Stimulated activated CD4-positive, alpha-beta T cell treated with anti-CD3 and anti-CD28 coated beads, TNF-alpha, amount 100 ng/mL, for 48 hours (primary cell): ENCODE data around the gene PRUNE1.
A peak's percentile ranks its signal among the peaks of the same experiment; 100 is the strongest.

Experiments
- DNase-seq, 3 donors: peaks; one replicate each; pipeline ENCODE4 v3.0.0-alpha.2; 2020; ENCODE audit warnings: low read depth in 3 of 3

PRUNE1 gene, protein sequence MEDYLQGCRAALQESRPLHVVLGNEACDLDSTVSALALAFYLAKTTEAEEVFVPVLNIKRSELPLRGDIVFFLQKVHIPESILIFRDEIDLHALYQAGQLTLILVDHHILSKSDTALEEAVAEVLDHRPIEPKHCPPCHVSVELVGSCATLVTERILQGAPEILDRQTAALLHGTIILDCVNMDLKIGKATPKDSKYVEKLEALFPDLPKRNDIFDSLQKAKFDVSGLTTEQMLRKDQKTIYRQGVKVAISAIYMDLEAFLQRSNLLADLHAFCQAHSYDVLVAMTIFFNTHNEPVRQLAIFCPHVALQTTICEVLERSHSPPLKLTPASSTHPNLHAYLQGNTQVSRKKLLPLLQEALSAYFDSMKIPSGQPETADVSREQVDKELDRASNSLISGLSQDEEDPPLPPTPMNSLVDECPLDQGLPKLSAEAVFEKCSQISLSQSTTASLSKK

DNA sequence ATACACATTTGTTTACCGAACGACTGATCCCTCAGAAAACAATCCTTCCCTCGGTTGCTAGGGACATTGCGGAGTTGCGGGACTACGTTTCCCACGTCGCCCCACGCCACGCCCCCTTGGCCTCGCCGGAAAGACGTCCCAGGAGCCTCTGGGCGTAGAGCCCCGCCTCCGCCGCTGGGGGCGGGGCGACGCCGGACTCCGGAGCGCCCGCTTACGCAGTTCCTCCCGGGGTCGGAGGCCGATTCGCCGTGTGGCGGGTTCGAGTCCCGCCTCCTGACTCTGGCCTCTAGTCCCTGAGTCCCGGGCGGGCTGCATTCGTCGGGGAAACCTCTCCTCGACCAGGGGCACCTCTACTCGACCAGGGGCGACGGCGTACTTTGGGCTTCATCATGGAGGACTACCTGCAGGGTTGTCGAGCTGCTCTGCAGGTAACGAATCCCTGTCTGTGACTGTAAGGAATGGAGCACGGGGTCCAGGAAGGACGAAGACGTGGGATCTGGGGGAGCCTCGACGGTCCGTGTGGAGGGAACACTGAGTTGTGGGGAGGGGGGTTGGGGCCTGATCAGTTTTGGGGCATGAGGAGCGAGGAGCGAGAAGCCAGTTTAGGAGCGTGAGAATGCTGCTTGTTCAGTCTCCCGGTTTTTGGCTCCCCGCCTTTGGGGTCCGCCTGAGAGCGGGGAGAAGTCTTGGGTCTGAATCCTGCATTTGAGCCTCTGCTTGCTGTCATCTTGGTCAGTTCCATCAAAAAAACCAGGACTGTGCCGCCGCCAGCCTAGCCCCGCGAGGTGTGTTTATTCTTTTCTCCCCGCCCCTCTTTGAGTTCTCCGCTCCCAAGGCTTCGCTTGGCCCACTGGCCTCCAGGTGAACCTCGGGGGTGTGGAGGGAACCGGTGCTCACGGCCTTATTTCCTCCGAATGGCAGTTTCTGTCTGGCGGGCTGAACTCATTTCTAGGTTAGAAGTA, at the start of gene PRUNE1:
PRUNE1 (plus strand) TSS at position 206 of the 962 bp plus-strand sequence; CDS start at position 390, 184 bp downstream.
- DNase-seq = peak; percentile 93 to 98 (median 95)

DNA sequence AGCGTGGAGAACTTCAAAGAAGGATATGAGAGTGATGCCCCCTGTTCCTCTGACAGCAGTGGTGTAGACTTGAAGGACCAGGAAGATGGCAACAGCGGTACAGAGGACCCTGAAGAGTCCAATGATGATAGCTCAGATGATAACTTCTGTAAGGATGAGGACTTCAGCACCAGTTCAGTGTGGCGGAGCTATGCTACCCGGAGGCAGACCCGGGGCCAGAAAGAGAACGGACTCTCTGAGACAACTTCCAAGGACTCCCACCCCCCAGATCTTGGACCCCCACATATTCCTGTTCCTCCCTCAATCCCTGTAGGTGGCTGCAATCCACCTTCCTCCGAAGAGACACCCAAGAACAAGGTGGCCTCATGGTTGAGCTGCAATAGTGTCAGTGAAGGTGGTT, 47.6 kb upstream of the PRUNE1 start:
- DNase-seq = no peak

DNA sequence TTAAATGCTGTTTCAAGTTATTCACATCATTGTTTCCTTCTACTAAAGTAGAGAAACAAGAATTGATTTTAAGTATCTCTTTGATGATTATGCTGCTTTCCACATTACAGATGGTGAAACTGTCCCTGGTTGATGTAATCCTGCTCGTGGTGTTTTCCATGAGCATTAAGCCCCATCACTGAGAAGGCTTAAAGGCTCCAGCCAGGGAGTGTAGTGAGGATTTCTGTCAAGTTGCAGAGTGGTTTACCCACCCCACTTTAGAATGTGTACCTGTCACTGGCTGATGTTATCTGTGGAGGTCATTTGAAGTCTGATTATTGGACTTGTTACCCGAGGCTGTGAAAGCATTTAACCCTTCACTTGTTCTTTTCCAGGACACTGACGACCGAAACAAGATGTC, 46.5 kb upstream of the PRUNE1 start:
- DNase-seq = no peak

DNA sequence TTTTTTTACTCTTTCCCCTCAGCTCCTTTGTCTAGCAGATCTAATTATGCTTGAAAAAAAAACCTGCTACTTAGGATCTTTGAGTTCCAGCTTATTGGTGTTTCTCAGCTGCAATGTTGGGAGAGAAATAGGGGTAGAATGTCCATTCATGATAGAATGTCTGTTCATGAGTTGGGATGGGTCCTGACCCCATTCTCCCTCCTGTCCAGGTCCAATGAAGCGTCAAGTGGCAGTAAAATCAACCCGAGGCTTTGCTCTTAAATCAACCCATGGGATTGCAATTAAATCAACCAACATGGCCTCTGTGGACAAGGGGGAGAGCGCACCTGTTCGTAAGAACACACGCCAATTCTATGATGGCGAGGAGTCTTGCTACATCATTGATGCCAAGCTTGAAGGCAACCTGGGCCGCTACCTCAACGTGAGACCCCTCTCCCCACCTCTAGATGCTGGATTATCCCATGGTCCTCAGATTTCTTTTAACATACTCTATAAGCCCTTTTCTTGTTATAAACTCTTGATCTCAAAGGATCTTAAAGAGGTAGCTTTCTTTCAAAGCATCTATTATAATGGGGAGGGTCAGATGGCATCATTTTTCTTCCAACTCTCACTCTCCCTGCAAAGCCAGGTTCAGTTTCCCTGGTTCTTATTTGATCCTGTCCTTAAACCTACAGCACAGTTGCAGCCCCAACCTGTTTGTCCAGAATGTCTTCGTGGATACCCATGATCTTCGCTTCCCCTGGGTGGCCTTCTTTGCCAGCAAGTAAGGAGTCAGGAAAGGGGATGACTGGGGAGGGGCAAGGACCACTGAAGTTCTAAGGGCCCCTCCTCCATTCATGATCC, 44.7 kb upstream of the PRUNE1 start:
- DNase-seq = no peak

DNA sequence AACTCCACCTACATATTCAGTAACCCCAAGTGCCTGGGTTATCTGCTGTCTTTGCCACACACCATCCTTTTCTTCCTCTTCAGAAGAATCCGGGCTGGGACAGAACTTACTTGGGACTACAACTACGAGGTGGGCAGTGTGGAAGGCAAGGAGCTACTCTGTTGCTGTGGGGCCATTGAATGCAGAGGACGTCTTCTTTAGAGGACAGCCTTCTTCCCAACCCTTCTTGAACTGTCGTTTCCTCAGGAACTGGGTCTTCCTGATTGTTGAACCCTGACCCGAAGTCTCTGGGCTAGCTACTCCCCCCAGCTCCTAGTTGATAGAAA, 44.1 kb upstream of the PRUNE1 start:
- DNase-seq = no peak

DNA sequence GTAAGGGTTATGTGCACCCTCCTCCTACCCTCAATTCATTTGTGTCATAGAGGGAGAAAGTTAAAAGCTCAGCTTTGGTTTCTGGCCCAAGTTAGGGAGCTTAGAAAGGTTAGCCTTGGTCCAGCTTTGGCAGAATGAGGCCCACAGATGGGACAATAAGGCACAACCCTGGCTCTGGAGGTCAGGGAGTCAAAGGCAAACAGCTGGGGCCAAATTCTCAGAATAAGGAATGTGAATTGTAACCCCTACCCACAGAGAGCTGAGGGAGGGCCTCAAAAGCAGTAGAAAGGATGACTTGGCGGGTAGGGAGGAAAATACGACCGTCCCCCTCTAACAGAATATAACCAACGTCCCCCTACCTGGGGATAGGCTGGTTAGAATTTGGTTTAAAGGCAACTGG, 42.6 kb upstream of the PRUNE1 start:
- DNase-seq = no peak

DNA sequence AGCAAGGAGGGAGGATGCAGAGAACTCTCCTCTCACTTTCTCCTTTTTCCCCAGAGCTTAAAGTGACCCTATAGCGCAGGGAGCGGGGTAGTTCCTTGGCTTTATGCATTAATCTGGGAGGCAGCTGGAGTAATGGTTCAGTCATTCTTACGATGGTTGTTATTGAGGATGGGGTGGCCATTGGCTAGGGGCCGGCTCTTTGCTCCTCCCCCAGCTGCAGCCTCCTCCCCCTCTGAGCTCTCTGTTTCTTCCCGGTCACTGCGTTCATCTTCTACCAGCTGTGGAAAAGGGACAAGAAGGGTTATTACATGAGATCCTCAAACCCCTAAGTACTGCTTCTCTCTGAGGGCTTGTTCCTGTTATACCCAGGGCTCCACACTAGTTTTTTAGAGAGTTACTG, 42.2 kb upstream of the PRUNE1 start:
- DNase-seq = no peak

DNA sequence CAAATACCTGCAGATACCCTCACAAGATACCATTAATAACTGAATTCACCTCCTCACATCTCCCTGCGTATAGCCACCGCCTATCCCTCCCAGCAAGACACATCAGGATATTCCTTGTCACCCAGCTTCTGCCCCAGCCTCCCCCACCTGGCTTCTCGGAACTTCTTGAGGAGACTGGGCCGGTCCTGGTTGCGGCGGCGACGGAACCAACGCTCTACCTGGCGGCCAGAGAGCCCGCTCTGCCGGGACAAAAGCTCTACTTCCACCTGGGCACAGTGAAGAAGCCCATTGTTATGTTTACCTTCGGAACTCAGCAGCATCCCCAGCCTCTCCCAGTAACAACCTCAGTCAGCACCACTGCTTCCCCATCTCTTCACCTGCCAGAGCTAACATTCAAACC, 40.3 kb upstream of the PRUNE1 start:
- DNase-seq = no peak

DNA sequence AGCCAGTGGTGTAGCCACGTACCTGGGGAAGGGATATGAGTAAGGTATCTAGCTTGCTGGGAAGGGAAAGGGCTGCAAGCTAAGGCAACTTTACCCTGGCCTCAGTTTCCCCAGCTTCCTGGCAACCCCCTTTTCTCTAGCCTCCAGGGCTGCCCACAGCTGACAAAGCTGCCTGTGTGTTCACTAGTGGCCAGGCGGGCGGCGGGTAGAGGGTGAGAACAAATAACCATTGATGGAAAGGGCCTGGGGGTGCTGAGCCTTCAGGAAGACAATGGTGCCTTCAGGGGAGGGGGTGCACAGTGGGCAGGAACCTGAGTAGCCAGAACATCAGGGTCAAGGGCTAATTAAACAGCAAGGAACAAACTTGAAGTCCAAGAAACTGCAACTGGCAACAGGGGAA, 39.8 kb upstream of the PRUNE1 start:
- DNase-seq = no peak

DNA sequence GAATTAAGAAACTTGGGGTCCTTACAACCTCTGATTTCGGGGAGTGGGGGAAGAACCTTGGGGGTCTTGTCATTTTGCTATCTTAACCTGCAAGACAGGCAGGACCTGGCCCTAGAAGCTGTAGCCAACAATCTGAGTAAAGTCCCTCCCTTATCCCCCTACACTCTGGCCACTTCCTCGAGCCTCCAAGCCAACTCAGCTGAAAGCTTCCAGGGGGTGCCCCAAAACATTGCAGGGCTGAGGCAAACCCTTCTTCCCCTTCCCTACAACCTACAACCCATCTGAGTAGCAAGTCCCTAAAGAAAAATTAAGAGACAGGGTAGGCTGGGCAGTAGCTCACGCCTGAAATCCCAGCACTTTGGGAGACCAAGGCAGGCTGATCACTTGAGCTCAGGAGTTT, 38.6 kb upstream of the PRUNE1 start:
- DNase-seq = no peak

DNA sequence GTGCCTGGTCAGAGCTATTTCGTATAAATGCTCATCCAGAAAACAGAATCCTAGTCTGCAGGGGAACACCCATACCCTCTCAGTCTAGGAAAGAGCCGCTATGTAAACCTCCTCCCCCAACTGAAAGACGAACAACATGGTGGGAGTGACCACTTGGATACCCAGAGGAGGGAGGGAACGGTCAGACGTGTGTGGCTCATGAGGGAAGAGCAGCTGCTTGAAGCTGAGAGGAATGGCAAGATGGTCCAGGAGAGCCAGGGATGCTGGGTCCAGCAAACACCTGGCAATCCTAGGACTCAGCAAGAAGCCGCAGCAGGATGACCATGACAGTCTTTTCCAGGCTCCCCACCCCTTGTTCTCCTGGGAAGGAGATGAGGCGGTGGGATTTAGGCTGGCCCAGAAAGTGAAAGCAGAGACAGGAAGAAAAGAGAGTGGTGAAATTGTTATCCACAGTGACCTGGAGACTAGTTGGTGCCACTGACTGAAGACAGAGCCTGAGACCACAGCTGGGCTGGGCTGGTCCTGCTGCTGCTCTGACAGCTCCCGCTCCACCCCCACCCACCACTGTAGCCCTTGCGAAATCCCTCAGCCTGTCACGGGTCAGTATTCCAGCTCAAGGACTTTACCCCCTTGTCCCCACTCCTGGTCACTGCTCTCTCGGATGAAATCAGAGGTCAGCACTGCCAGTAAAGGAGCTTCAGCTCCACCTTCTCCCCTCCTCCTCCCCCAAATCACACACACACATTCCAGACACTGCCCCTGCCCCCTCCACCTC, 37.3 kb upstream of the PRUNE1 start:
- DNase-seq = no peak

DNA sequence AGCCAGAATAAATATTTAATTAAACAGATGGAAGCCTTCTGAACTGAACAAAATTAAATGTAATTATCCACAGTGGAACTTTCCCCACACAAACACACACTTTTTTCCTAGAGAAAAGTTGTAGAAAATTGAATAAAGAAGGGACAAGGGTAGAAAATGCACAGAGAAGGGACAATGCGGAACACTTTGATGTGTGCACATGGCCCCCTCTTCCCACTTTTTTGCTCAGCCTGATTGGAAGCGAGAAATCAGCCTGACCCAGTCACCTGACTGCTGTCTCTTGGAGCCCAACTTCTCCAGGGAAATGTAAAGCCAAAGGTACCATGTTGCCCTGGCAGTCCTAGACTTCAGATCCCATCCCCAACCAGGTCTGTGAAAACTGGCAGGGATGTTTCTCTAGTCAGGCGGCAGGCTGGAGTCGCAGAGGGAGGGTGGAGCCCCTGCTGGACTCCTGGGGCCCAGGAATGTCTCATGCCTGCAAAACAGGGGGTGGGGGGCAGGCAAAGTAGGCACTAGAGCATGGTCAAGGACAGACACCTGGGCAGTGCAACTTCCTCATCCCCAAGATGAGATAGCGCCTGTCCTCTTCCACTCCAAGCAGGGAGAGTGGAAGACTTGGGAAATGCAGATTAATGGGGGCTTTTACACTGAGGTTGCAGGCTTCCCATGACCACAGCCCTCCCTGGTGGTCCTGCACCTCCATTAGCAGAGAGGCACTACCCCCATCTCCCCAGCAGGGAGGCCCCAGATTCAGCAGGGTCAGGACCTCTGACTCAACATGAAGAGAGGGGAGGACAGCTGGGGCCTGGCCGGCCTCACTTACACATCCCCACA, 36.4 kb upstream of the PRUNE1 start:
- DNase-seq = no peak

DNA sequence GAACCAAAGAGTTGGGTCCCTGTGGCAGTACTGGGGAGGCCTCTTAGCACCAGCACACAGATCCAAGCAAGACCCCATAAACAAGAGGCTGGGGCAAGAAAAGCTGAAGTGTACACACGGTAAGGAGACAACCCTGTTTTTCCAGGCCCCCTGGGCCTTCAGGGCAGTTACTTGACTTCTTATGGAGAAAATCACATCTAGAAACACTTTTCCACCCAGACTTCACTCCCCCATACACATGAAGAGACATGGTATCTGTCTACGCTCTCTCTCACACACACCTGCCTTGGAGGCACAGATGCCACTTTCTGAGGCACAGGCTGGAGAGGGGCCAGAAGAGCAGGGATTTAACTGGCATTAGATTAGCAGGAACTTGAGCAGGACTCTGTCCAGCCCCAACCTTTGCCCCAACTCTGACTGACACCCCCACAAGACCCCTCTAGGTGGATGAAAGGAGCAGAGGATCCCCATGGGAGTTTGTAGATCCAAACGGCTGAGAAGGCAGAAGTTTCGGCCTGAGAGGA, 35.8 kb upstream of the PRUNE1 start:
- no peak for DNase-seq

DNA sequence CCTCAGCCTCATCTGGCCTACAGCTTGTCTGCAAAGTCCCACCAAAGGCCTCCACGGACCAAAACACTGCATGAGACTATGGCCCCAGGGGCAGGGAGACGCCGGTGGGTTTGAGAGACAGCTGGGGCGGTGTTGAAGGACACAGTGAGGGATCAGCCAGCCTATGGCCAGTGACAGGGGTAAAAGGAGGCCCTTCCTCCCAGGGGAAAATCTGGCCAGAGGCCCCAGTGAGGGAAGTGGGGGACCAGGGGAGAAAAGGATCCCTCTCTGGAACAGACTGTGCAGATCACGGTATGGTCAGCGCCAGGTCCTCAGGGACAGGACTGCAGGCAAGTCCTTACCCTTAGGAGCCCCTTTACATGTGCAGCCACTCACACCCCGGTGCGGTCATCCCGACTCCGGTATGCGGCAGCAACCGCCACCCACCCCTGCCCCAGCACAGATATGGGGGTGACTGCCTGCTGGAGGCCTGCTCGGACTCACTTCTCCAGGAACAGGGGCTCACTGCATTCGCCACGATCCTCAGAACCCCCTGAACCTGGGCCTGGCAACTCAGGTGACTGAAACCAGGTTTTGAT, 34.9 kb upstream of the PRUNE1 start:
- DNase-seq = peak in 1 of 3 donors; percentile 22

DNA sequence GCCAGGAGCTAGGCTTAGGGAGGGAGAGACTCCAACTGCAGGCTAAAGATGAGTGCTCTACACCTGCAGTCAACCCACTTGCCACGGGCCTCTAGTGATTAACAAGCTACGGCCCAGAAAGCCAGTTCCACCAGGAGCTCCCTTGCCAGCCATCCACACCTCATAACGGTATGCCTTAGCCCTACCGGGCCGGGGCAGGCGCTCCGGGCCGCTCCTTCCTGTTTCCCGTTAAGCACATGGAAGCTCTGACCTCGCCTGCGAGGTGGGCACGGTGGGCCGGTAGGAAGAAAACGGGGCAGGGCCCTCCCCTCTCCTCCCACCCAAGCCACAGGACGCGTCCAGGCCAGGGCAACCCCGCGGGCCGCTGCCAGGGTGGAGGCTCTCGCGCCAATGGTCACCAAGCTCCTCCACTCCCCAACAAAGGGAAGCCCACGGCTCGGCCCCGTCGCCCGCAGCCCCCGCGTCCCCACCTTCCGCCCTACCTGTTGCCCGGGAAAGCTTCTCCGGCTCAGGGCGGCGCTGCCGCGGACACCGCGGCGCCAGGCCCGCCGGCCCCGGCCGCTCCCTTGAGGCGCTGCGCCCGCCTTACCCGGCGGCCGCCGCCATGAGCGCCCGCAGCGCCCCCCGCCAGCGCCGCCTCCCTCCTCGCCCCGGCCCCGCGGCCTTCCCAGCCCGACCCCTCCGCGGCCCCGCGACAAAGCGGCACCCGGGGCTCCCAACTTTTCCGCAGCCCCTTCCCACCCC, 34.2 kb upstream of the PRUNE1 start:
- peak in 1 of 3 donors; percentile 24 for DNase-seq

DNA sequence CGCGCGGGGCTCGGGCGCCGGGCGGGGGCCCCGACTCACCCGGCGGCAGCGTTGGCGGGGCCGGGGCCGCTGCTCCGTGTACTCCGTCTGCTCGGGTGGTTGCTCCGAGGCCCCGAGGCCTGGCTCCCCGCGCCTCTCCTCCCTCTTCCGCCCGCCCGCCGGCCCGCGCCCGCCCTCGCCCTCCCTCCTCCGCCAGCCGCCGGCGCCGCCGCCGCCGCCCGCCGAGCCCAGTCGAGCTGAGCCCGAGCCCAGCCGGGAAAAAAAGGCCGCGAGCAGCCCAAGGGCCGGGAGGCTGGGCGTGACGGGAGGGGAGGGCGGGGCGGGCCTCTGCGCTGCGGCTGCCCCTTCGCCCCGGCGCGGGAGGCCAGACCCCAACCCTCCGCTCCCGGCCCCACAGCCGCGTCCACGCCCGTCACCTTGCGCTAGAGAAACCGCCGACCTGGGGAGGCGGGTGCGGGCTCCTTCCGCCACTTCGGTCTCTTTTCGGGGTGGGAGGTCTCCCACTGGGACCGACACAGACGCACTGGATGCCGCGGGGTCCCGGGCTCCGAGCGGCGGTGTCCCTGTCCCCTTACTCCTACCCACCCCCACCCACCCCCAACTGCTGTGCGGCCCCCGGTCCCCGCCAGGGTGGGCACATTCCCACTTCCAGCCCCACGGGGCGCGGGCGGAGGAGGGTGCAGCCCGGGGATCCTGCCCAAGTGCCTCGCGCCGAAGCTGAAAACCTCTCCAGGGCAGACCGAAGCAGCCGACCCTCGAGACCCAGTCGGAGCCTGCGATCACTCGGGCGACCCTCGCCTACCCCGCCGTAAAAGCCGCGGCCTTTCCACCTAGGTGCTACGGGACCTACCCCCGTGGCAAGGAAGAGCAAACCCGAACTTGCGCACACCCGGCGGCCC, 33.4 kb upstream of the PRUNE1 start, which contains the start of gene CERS2:
CERS2 (minus strand) TSS at position 256 of the 899 bp plus-strand sequence. CDS start 5,745 bp downstream, outside the sequence.
- DNase-seq = peak; percentile 43 to 66 (median 47)

DNA sequence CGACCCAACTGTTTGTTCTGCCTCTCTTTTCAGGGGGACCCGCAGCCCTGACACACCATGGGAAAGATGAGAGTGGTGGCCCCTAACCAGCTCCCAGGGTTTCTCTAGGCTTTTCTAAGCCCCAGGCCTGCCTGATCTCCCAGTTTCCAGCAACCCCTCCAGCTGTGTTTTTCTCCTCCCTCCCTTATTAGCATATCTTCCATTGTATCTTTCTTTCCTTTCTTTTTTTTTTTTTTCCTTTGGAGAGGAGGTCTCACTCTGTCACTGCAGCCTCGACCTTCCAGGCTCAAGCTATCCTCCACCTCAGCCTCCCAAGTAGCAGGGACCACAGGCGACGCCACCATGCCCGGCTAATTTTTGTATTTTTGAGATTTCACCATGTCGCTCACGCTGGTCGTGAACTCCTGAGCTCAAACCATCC, 31.8 kb upstream of the PRUNE1 start:
- DNase-seq = no peak
